Natural killer cell (primary cell): ENCODE results near the gene EXOC4. TPM values are rescaled to one million over a fixed set of nuclear protein-coding genes. Genes with fewer than 3 reads are reported as not detected.

Source experiments
- ATAC-seq, 3 donors: fragments of 150-1000 bp in 2 of 3; fragments of 200-7000 bp in 1 of 3; cut with Tn5 transposase; 1 replicate in 1 of 3; 2 replicates in 2 of 3; pipeline ENCODE4 v1.10.0; 2021; ENCODE audit warnings: mild to moderate bottlenecking in 2 of 3, moderate library complexity in 2 of 3
- DNase-seq, 2 donors: peaks; one replicate each; pipeline versions ENCODE4 v3.0.0 to v3.0.0-alpha.2; 2013 to 2021; ENCODE audit warnings: mixed read lengths in 1 of 2
- H3K27ac ChIP-seq: one replicate; pipeline ENCODE4 v1.5.1; 2013; ENCODE audit warnings: mild to moderate bottlenecking, low read length
- H3K27me3 ChIP-seq: one replicate; pipeline ENCODE4 v1.6.1; 2013; ENCODE audit warnings: low read length; ENCODE audit not compliant: control insufficient read depth, insufficient read depth
- H3K36me3 ChIP-seq: one replicate; pipeline ENCODE4 v1.6.1; 2013; ENCODE audit warnings: low read length; ENCODE audit not compliant: control insufficient read depth, insufficient read depth
- H3K4me1 ChIP-seq: one replicate; pipeline ENCODE4 v1.6.1; 2013; ENCODE audit warnings: low read length; ENCODE audit not compliant: control insufficient read depth, insufficient read depth
- H3K4me3 ChIP-seq: one replicate; pipeline ENCODE4 v1.5.1; 2013; ENCODE audit warnings: low read length
- H3K9me3 ChIP-seq: one replicate; pipeline ENCODE4 v1.6.1; 2013; ENCODE audit warnings: low read length; ENCODE audit not compliant: control insufficient read depth, insufficient read depth
- H3K27ac Mint-ChIP-seq, 2 donors: one replicate each; pipeline ENCODE4 v1.8.0; 2022; ENCODE audit warnings: mild to moderate bottlenecking in 2 of 2, mixed read lengths in 2 of 2, moderate library complexity in 1 of 2
- H3K27me3 Mint-ChIP-seq, 2 donors: one replicate each; pipeline ENCODE4 v1.8.0; 2022; ENCODE audit warnings: low read depth in 2 of 2, mixed read lengths in 2 of 2
- H3K36me3 Mint-ChIP-seq: one replicate; pipeline ENCODE4 v1.8.0; 2022; ENCODE audit warnings: mixed read lengths
- H3K4me1 Mint-ChIP-seq, 2 donors: one replicate each; pipeline ENCODE4 v1.8.0; 2022; ENCODE audit warnings: mixed read lengths in 2 of 2
- H3K4me3 Mint-ChIP-seq: one replicate; pipeline ENCODE4 v1.8.0; 2022; ENCODE audit warnings: mild to moderate bottlenecking, moderate library complexity, mixed read lengths
- H3K9me3 Mint-ChIP-seq, 2 donors: one replicate each; pipeline ENCODE4 v1.8.0; 2022; ENCODE audit warnings: mixed read lengths in 2 of 2
- CTCF ChIP-seq: fragments of 200-600 bp; IDR thresholded peaks from one replicate; pipeline ENCODE4 v1.8.0; 2022; ENCODE audit warnings: antibody characterized with exemption
- WGBS: methylation state at CpG from one replicate; pipeline ENCODE4 v1.1.7; 2013; ENCODE audit warnings: missing lambda C conversion rate; ENCODE audit not compliant: insufficient coverage; 5-methylcytosine and 5-hydroxymethylcytosine counted together
- intact Hi-C: fragments of 100-400 bp; cut with micrococcal nuclease; formaldehyde crosslinking; loops from one replicate; pipeline ENCODE4 v1.14.2; 2022
- total RNA-seq, 4 donors: library from RNA; stranded (reverse); fragments of 120-200 nt in 1 of 4; gene quantifications; one replicate each; pipeline versions ENCODE4 v1.2.3 to v1.2.4, GENCODE V29; 2013 to 2022

The EXOC4 gene
- total RNA-seq, 3 donors from 2014 or later (not counting 1 experiment from before 2014, with no cell fraction given) = 105 to 148 (median 123) TPM

DNA sequence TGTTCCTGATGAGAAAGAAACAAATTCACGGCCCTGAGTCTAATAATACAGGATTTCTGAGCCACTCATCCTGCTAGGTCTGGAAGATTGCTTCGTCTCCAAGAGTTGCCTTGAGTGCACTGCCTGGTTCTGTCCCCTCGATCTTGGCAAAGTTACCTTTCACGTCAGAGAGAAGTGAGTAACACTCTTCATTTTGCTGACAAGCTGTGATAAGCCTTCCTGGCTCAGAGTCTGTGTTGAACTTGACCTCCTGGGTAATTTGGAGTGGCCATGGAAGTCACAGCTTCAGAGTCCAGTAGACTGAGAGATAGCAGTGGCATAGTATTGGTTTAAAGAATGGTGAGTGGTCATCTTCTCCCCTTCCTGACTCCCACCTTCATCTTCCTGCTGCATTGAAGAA is 809.6 kb downstream of the EXOC4 start:
- Histone ChIP-seq H3K9me3 (no peaks in the 10 kb centered on the region), H3K27me3 (no peaks in the 10 kb centered on the region), H3K36me3 (no peaks in the 10 kb centered on the region), H3K4me3 (no peak overlapping the region), H3K27ac (no peak overlapping the region), H3K4me1 (no peaks in the 10 kb centered on the region)
- DNase-seq = no peak
- no peak for TF ChIP-seq CTCF
- no peaks in the 10 kb centered on the region for H3K9me3 Mint-ChIP-seq
- WGBS = over 99% methylated on average over 4 of the region's 4 CpGs
- H3K36me3 Mint-ChIP-seq = no peaks in the 10 kb centered on the region
- peaks cover 0 to 7% of the 10 kb centered on the region in 2 donors for H3K4me1 Mint-ChIP-seq
- intact Hi-C loops = no loop called here
- no peaks in the 10 kb centered on the region for H3K27me3 Mint-ChIP-seq
- ATAC-seq = no peak
- H3K27ac Mint-ChIP-seq = no peak overlapping the region
- no peak overlapping the region for H3K4me3 Mint-ChIP-seq

DNA sequence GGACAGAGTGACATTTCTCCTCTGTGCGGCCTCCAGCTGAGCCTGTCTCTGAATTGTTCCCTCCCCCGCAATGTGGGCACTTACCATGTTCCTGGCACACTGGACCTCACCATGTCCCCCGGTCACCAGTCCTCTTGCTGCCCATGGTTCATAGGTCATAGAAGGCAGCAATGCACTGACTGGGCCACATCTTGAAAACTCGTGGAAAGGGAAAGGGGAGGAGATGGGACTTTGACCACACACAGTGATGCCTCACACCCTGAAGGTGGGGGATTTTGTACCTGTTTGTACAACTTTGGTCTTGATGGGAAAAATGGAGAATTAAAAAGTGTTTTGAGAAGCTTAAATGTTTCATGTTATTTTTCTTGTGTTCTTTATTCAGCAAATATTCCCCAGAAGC is 812.5 kb downstream of the EXOC4 start:
- no peaks in the 10 kb centered on the region for H3K27me3 Mint-ChIP-seq
- H3K4me1 ChIP-seq = no peaks in the 10 kb centered on the region
- H3K9me3 Mint-ChIP-seq = no peaks in the 10 kb centered on the region
- no peaks in the 10 kb centered on the region for H3K9me3 ChIP-seq
- H3K4me3 ChIP-seq = no peak overlapping the region
- no peaks in the 10 kb centered on the region for H3K36me3 ChIP-seq
- no peak for ATAC-seq
- peaks cover 5 to 7% of the 10 kb centered on the region in 2 donors for H3K4me1 Mint-ChIP-seq
- no peak overlapping the region for H3K4me3 Mint-ChIP-seq
- intact Hi-C loops = no loop called here
- H3K36me3 Mint-ChIP-seq = no peaks in the 10 kb centered on the region
- 93% methylated on average over 4 of the region's 4 CpGs for WGBS
- no peak overlapping the region for H3K27ac ChIP-seq
- no peaks in the 10 kb centered on the region for H3K27me3 ChIP-seq
- no peak overlapping the region for H3K27ac Mint-ChIP-seq
- TF ChIP-seq CTCF = no peak
- no peak for DNase-seq

DNA sequence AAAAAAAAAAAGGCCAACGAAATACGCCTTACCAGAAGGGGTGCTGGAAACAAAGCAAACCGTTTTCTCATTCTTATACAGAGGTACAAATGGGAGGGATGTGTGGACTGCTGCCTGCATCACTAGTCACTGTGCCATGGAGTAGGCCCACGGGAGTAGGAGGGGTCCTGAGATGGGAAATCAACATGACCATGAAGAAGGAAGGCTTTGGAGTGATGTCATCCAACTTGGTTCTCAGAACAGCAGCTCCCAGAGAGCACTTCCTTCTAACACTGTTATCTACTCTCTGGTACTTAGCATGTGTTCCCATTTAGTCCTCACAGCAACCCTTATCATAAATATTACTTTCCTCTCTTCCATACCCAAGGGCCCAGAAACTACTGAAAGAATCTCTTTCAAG is 814.3 kb downstream of the EXOC4 start:
- Mint-ChIP-seq H3K4me1 (peaks cover 7% of the 10 kb centered on the region in 2 donors), H3K27me3 (no peaks in the 10 kb centered on the region), H3K9me3 (no peaks in the 10 kb centered on the region), H3K4me3 (no peak overlapping the region), H3K36me3 (no peaks in the 10 kb centered on the region), H3K27ac (no peak overlapping the region)
- DNase-seq = no peak
- 71% methylated on average over 3 of the region's 4 CpGs for WGBS
- ATAC-seq = no peak
- no peak for TF ChIP-seq CTCF
- Histone ChIP-seq H3K4me3 (no peak overlapping the region), H3K27ac (no peak overlapping the region), H3K9me3 (no peaks in the 10 kb centered on the region), H3K27me3 (no peaks in the 10 kb centered on the region), H3K4me1 (no peaks in the 10 kb centered on the region), H3K36me3 (no peaks in the 10 kb centered on the region)
- intact Hi-C loops = no loop called here

DNA sequence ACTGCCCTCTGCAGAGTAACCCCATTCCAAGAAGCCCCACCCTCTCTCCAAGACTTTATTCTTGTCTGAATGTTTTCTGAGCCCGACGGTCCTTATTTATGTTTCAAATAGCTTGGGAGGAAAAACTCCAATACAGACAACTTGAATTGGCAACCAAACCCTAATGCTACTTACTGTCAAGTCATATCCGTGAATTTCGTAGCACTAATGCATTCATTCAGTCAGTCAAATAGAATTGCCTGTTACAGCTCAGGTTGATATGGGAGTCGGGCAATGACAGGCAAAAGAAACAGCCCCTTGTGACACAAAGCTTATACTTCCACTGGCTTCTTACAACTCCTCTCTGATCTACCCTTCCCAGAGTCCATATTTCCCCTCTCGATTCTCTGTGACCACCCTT is 815.8 kb downstream of the EXOC4 start:
- no peaks in the 10 kb centered on the region for H3K36me3 Mint-ChIP-seq
- WGBS = 95% methylated on average over 6 of the region's 6 CpGs
- DNase-seq (no peak), ATAC-seq (no peak)
- TF ChIP-seq CTCF = no peak
- Histone ChIP-seq H3K36me3 (no peaks in the 10 kb centered on the region), H3K4me1 (no peaks in the 10 kb centered on the region), H3K27ac (no peak overlapping the region), H3K27me3 (no peaks in the 10 kb centered on the region), H3K4me3 (no peak overlapping the region), H3K9me3 (no peaks in the 10 kb centered on the region)
- no peak overlapping the region for H3K4me3 Mint-ChIP-seq
- H3K27ac Mint-ChIP-seq = no peak overlapping the region
- H3K9me3 Mint-ChIP-seq = no peaks in the 10 kb centered on the region
- H3K4me1 Mint-ChIP-seq = peaks cover 0 to 7% of the 10 kb centered on the region in 2 donors
- no peaks in the 10 kb centered on the region for H3K27me3 Mint-ChIP-seq
- intact Hi-C loops = no loop called here
